A673 (cell line): Measurements from ENCODE around the gene PAM16.

Source experiments
- CTCF ChIP-seq: fragments of 300-800, 200-600 bp; sonication (generic); conservative IDR thresholded peaks from 2 replicates; pipeline ENCODE4 v1.5.1; 2017; ENCODE audit warnings: low read depth, mild to moderate bottlenecking, antibody characterized with exemption, low read length, moderate library complexity, mixed read lengths
- EZH2 ChIP-seq: fragments of 200-600 bp; sonication (generic); IDR thresholded peaks from 2 replicates; pipeline ENCODE4 v1.6.1; 2017; ENCODE audit warnings: borderline replicate concordance, low read depth, mild to moderate bottlenecking, mixed read lengths, antibody characterized with exemption, low read length; ENCODE audit not compliant: poor library complexity, severe bottlenecking

GRCh38 chr16:4337540-4338088 lies 13.5 kb downstream of the PAM16 start:
- no peak for TF ChIP-seq CTCF
- no peak for TF ChIP-seq EZH2
